Measurements from ENCODE around the gene ITIH2.
"Not testable (repeated sequence)": the region's sequence is repeated elsewhere in the genome, so short reads cannot be mapped to it uniquely, and the experiment has no call there.

ITIH2 gene

GRCh38 chr10:7773845-7774801, 71.0 kb downstream of the ITIH2 start:
- Histone ChIP-seq H3K4me2 (ENCODE audit: low read depth, low read length, poor library complexity, severe bottlenecking) (no peak overlapping the region), H3K4me1 (ENCODE audit: insufficient read depth, low read length, poor library complexity, severe bottlenecking) (peaks cover 9% of the 10 kb centered on the region), H3K9me2 (replicated peaks; ENCODE audit: low read depth, low read length) (no peaks in the 10 kb centered on the region), H2AFZ (ENCODE audit: low read length) (no peak overlapping the region), H3F3A (ENCODE audit: low read depth) (no peaks in the 10 kb centered on the region), H3K79me2 (ENCODE audit: insufficient read depth, low read length) (no peaks in the 10 kb centered on the region), H3K9me3 (ENCODE audit: insufficient read depth, low read depth, low read length) (no peaks in the 10 kb centered on the region), H3K36me3 (ENCODE audit: insufficient read depth, low read length) (peaks cover 56% of the 10 kb centered on the region; the same call in 1 of the 2 replicates), H3K4me3 (ENCODE audit: low read length, poor library complexity, severe bottlenecking) (no peak overlapping the region), H3K27me3 (ENCODE audit: insufficient read depth, low read length, poor library complexity, severe bottlenecking) (no peaks in the 10 kb centered on the region), H3K9ac (ENCODE audit: low read depth, low read length, poor library complexity, severe bottlenecking) (no peak overlapping the region), H4K20me1 (ENCODE audit: insufficient read depth, low read length, poor library complexity, severe bottlenecking) (no peaks in the 10 kb centered on the region)
- TF ChIP-seq EZH2phosphoT487 (IDR thresholded peaks at IDR 0.05; ENCODE audit: borderline replicate concordance) (no peak), CTCF (conservative IDR thresholded peaks at IDR 0.05; ENCODE audit: low read length) (no peak)

GRCh38 chr10:7776777-7777176, 73.7 kb downstream of the ITIH2 start:
- TF ChIP-seq CTCF (conservative IDR thresholded peaks at IDR 0.05; ENCODE audit: low read length) (no peak), EZH2phosphoT487 (IDR thresholded peaks at IDR 0.05; ENCODE audit: borderline replicate concordance) (no peak)
- no peak overlapping the region for H3K4me3 ChIP-seq (ENCODE audit: low read length, poor library complexity, severe bottlenecking)
- H3K4me2 ChIP-seq (ENCODE audit: low read depth, low read length, poor library complexity, severe bottlenecking) = no peak overlapping the region
- no peaks in the 10 kb centered on the region for H3K9me2 ChIP-seq (replicated peaks; ENCODE audit: low read depth, low read length)
- peaks cover 69% of the 10 kb centered on the region; the same call in 1 of the 2 replicates for H3K36me3 ChIP-seq (ENCODE audit: insufficient read depth, low read length)
- H2AFZ ChIP-seq (ENCODE audit: low read length) = no peak overlapping the region
- H3F3A ChIP-seq (ENCODE audit: low read depth) = no peaks in the 10 kb centered on the region
- H4K20me1 ChIP-seq (ENCODE audit: insufficient read depth, low read length, poor library complexity, severe bottlenecking) = no peaks in the 10 kb centered on the region
- H3K9me3 ChIP-seq (ENCODE audit: insufficient read depth, low read depth, low read length) = no peaks in the 10 kb centered on the region
- H3K4me1 ChIP-seq (ENCODE audit: insufficient read depth, low read length, poor library complexity, severe bottlenecking) = peaks cover 3% of the 10 kb centered on the region
- H3K27me3 ChIP-seq (ENCODE audit: insufficient read depth, low read length, poor library complexity, severe bottlenecking) = no peaks in the 10 kb centered on the region
- H3K79me2 ChIP-seq (ENCODE audit: insufficient read depth, low read length) = peaks cover 9% of the 10 kb centered on the region; the same call in 1 of the 2 replicates
- no peak overlapping the region for H3K9ac ChIP-seq (ENCODE audit: low read depth, low read length, poor library complexity, severe bottlenecking)

- H3K4me3 ChIP-seq (ENCODE audit: low read length, poor library complexity, severe bottlenecking); H3K4me2 ChIP-seq (ENCODE audit: low read depth, low read length, poor library complexity, severe bottlenecking); H3K9me2 ChIP-seq (replicated peaks; ENCODE audit: low read depth, low read length); H3K9me3 ChIP-seq (ENCODE audit: insufficient read depth, low read depth, low read length); H3K9ac ChIP-seq (ENCODE audit: low read depth, low read length, poor library complexity, severe bottlenecking); H3F3A ChIP-seq (ENCODE audit: low read depth); H3K27me3 ChIP-seq (ENCODE audit: insufficient read depth, low read length, poor library complexity, severe bottlenecking); H2AFZ ChIP-seq (ENCODE audit: low read length): not testable (repeated sequence)
- Histone ChIP-seq H3K4me1 (ENCODE audit: insufficient read depth, low read length, poor library complexity, severe bottlenecking) (peaks cover 32% of the 10 kb centered on the region), H4K20me1 (ENCODE audit: insufficient read depth, low read length, poor library complexity, severe bottlenecking) (peaks cover 36% of the 10 kb centered on the region), H3K36me3 (ENCODE audit: insufficient read depth, low read length) (peaks cover 37% of the 10 kb centered on the region; the same call in 1 of the 2 replicates), H3K79me2 (ENCODE audit: insufficient read depth, low read length) (peaks cover 60% of the 10 kb centered on the region)
These were observed 79.1 kb downstream of the ITIH2 start for GRCh38 chr10:7782194-7782593.

All from Loucy (cell line).